DND-41 (cell line): ENCODE results near the gene RASGRF2.

Experiments used
- CTCF ChIP-seq: IDR thresholded peaks from 2 replicates; pipeline ENCODE4 v1.5.1; 2012; ENCODE audit warnings: borderline replicate concordance, low read length, moderate library complexity, mild to moderate bottlenecking; ENCODE audit not compliant: poor library complexity, severe bottlenecking; ENCODE audit errors: extremely low read depth
- EZH2 ChIP-seq: IDR thresholded peaks from 3 replicates; pipeline ENCODE4 v1.6.1; 2012; ENCODE audit warnings: borderline replicate concordance, low read depth, mild to moderate bottlenecking, moderate library complexity, low read length, inconsistent platforms; ENCODE audit not compliant: severe bottlenecking

- TF ChIP-seq EZH2 (no peak), CTCF (no peak)
Observed at GRCh38 chr5:81145329-81145935, 185.3 kb downstream of the RASGRF2 start.
